Measurements from ENCODE around the gene CCDC181.

DNA sequence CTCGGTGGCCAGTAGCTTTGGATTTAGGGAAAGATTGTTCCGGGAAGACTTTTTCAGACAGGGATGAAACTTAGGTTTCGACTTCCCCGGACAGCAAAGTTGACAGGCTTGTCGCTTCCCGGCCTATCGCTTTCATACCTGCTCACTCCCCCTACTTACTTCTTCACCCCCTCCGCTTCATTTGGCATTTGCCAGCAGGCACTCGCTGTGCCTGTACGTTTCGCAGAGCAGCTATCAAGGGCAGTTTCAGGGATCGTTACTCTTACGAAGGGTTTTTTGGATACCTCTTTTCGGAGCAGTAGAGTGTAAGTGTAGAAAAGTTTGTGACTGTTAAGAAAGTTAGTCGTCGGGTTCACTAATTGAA lies 58.9 kb downstream of the CCDC181 start:
- no peak for TF ChIP-seq POLR2AphosphoS5 (IDR thresholded peaks at IDR 0.05)
- TF ChIP-seq, protein P1, sequence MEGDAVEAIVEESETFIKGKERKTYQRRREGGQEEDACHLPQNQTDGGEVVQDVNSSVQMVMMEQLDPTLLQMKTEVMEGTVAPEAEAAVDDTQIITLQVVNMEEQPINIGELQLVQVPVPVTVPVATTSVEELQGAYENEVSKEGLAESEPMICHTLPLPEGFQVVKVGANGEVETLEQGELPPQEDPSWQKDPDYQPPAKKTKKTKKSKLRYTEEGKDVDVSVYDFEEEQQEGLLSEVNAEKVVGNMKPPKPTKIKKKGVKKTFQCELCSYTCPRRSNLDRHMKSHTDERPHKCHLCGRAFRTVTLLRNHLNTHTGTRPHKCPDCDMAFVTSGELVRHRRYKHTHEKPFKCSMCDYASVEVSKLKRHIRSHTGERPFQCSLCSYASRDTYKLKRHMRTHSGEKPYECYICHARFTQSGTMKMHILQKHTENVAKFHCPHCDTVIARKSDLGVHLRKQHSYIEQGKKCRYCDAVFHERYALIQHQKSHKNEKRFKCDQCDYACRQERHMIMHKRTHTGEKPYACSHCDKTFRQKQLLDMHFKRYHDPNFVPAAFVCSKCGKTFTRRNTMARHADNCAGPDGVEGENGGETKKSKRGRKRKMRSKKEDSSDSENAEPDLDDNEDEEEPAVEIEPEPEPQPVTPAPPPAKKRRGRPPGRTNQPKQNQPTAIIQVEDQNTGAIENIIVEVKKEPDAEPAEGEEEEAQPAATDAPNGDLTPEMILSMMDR (IDR thresholded peaks at IDR 0.05): no peak
- TF ChIP-seq POLR2A (IDR thresholded peaks at IDR 0.05): no peak
